ENCODE data around the gene ENSA. TPM values are rescaled to one million over a fixed set of nuclear protein-coding genes. Genes with fewer than 3 reads are reported as not detected.
A peak's percentile ranks its signal among the peaks of the same experiment; 100 is the strongest.
"Not testable (repeated sequence)": the region's sequence is repeated elsewhere in the genome, so short reads cannot be mapped to it uniquely, and the experiment has no call there.

ENSA gene
- total and polyA plus RNA-seq, 12 donors = 91.8 to 215 (median 112) TPM

- H3K4me1 ChIP-seq (replicated peaks in 1 of 2) = peaks cover 9 to 13% of the 10 kb centered on the region in 2 donors
- DNase-seq = peak in 2 of 7 donors; percentile 20 to 48
- H3K36me3 ChIP-seq (replicated peaks in 1 of 2) = peaks cover 0 to 25% of the 10 kb centered on the region in 2 donors
- intact Hi-C loops (cut with DNase I) = no loop called here
- no peak overlapping the region for H3K4me3 ChIP-seq
- TF ChIP-seq CTCF (IDR thresholded peaks at IDR 0.05) = no peak
- no peak for TF ChIP-seq POLR2A (IDR thresholded peaks at IDR 0.05)
- peak overlapping the region in 2 of 5 donors; percentile 48 to 58 for H3K27ac ChIP-seq
- no peaks in the 10 kb centered on the region for H3K9me3 ChIP-seq (replicated peaks in 1 of 3)
- no peaks in the 10 kb centered on the region for H3K27me3 ChIP-seq
- 57 to 74% (median 74%) methylated on average over 1 of the region's 1 CpG; no CpG with 5 or more reads in 1 of the 4 donors for WGBS, 4 donors
Measured at GRCh38 chr1:150650193-150650592, 20.8 kb upstream of the ENSA start.

GRCh38 chr1:150649441-150650075 lies 20.1 kb upstream of the ENSA start:
- intact Hi-C loops (cut with DNase I) = no loop called here
- H3K4me3 ChIP-seq = no peak overlapping the region
- H3K9me3 ChIP-seq (replicated peaks in 1 of 3) = no peaks in the 10 kb centered on the region
- H3K27me3 ChIP-seq = no peaks in the 10 kb centered on the region
- H3K27ac ChIP-seq = peak overlapping the region in 1 of 5 donors; percentile 48
- H3K4me1 ChIP-seq (replicated peaks in 1 of 2) = peaks cover 9 to 13% of the 10 kb centered on the region in 2 donors
- TF ChIP-seq POLR2A (IDR thresholded peaks at IDR 0.05) (no peak), CTCF (IDR thresholded peaks at IDR 0.05) (no peak)
- DNase-seq = no peak
- WGBS, 4 donors = 85 to 93% (median 87%) methylated on average over 5 of the region's 5 CpGs
- peaks cover 0 to 25% of the 10 kb centered on the region in 2 donors for H3K36me3 ChIP-seq (replicated peaks in 1 of 2)

- DNase-seq = no peak
- TF ChIP-seq CTCF (IDR thresholded peaks at IDR 0.05) (no peak), POLR2A (IDR thresholded peaks at IDR 0.05) (no peak)
- WGBS, 4 donors = 84 to 91% (median 86%) methylated on average over 4 of the region's 4 CpGs
Measured at GRCh38 chr1:150642296-150642695, 12.9 kb upstream of the ENSA start.

GRCh38 chr1:150641126-150641815 lies 11.9 kb upstream of the ENSA start:
- DNase-seq; intact Hi-C loops (cut with DNase I); H3K27me3 ChIP-seq; H3K4me1 ChIP-seq (replicated peaks in 1 of 2); H3K9me3 ChIP-seq (replicated peaks in 1 of 3); H3K27ac ChIP-seq; H3K36me3 ChIP-seq (replicated peaks in 1 of 2); H3K4me3 ChIP-seq: not testable (repeated sequence)
- WGBS, 4 donors = 86 to 91% (median 89%) methylated on average over 9 of the region's 9 CpGs

More at GRCh38 chr1:150642296-150642695, 12.9 kb upstream of the ENSA start:
- Histone ChIP-seq H3K27me3 (no peaks in the 10 kb centered on the region), H3K27ac (no peak overlapping the region), H3K9me3 (replicated peaks in 1 of 3) (no peaks in the 10 kb centered on the region), H3K4me1 (replicated peaks in 1 of 2) (no peaks in the 10 kb centered on the region), H3K4me3 (no peak overlapping the region), H3K36me3 (replicated peaks in 1 of 2) (peaks cover 0 to 6% of the 10 kb centered on the region in 2 donors)
- intact Hi-C loops (cut with DNase I) = no loop called here

GRCh38 chr1:150638430-150638829 lies 9.0 kb upstream of the ENSA start:
- H3K27ac ChIP-seq; H3K4me3 ChIP-seq; DNase-seq; H3K36me3 ChIP-seq (replicated peaks in 1 of 2); intact Hi-C loops (cut with DNase I); H3K9me3 ChIP-seq (replicated peaks in 1 of 3); H3K27me3 ChIP-seq; H3K4me1 ChIP-seq (replicated peaks in 1 of 2): not testable (repeated sequence)
- 90 to 97% (median 94%) methylated on average over 6 of the region's 6 CpGs for WGBS, 4 donors

- H3K9me3 ChIP-seq (replicated peaks in 1 of 3); H3K36me3 ChIP-seq (replicated peaks in 1 of 2); DNase-seq; H3K27ac ChIP-seq; intact Hi-C loops (cut with DNase I); H3K4me1 ChIP-seq (replicated peaks in 1 of 2); H3K27me3 ChIP-seq; H3K4me3 ChIP-seq: not testable (repeated sequence)
- WGBS, 4 donors = 74 to 80% (median 76%) methylated on average over 14 to 17 of the region's 17 CpGs
Measured at GRCh38 chr1:150634839-150635622, 5.6 kb upstream of the ENSA start.

All from adrenal gland (tissue), 12 donors.